HG03378 (cell line): Measurements from ENCODE around the gene INHA.

ENCODE experiments used
- ATAC-seq: cut with Tn5 transposase; IDR thresholded peaks from one replicate; pipeline ENCODE4 v1.9.1; 2021; ENCODE audit warnings: mild to moderate bottlenecking, moderate library complexity; ENCODE audit not compliant: unreplicated experiment

The INHA gene

GRCh38 chr2:219557320-219557719 lies 14.8 kb upstream of the INHA start:
- no peak for ATAC-seq

GRCh38 chr2:219557791-219558785 lies 14.0 kb upstream of the INHA start:
- no peak for ATAC-seq

GRCh38 chr2:219559156-219559915 lies 12.8 kb upstream of the INHA start:
- ATAC-seq: no peak

- ATAC-seq: no peak
Measured at GRCh38 chr2:219560037-219560892, 11.8 kb upstream of the INHA start.

- ATAC-seq: no peak
Measured at GRCh38 chr2:219560893-219561178, 11.3 kb upstream of the INHA start.

- ATAC-seq: no peak
Measured at GRCh38 chr2:219561179-219562048, 10.7 kb upstream of the INHA start.

GRCh38 chr2:219562049-219563020 lies 9.8 kb upstream of the INHA start:
- no peak for ATAC-seq

- ATAC-seq: no peak
Measured at GRCh38 chr2:219563271-219563928, 8.7 kb upstream of the INHA start.

GRCh38 chr2:219565130-219566080 lies 6.7 kb upstream of the INHA start:
- ATAC-seq: no peak

- no peak for ATAC-seq
Measured at GRCh38 chr2:219566640-219567039, 5.5 kb upstream of the INHA start.

- no peak for ATAC-seq
Measured at GRCh38 chr2:219567131-219567530, 5.0 kb upstream of the INHA start.

GRCh38 chr2:219567791-219568361 lies 4.2 kb upstream of the INHA start:
- no peak for ATAC-seq

- ATAC-seq: no peak
Measured at GRCh38 chr2:219569041-219569440, 3.1 kb upstream of the INHA start.

- no peak for ATAC-seq
Measured at GRCh38 chr2:219569635-219570034, 2.5 kb upstream of the INHA start.

GRCh38 chr2:219570194-219570923 lies 1.8 kb upstream of the INHA start:
- ATAC-seq: no peak

GRCh38 chr2:219570924-219571310 lies 1.2 kb upstream of the INHA start:
- no peak for ATAC-seq
